GM12874 (cell line): ENCODE results near the gene TGFBR3.

ENCODE experiments used
- TF ChIP-seq, protein P1 (sequence below): IDR thresholded peaks from 2 replicates; pipeline ENCODE4 v1.5.1; 2011; ENCODE audit warnings: low read depth, mild to moderate bottlenecking, control low read depth, low read length, moderate library complexity; ENCODE audit not compliant: insufficient read depth

Gene TGFBR3

DNA sequence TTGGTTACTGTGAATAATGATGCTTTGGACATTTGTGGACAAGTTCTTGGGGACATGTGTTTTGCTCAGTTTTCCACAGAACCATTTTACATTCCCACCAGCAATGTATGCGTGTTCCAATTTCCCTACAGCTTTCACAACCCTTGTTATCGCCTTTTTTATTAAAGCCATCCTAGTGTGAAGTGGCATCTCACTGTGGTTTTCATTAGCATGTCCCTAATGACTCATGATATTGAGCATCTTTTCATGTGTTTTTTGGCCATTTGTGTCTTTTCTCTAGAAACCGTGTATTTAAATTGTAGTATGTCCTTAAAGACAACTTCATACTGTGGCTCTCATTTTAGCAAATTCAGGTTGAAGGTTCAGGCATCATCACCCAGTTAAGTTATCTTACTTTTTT, 132.1 kb downstream of the TGFBR3 start:
- TF ChIP-seq, protein P1, sequence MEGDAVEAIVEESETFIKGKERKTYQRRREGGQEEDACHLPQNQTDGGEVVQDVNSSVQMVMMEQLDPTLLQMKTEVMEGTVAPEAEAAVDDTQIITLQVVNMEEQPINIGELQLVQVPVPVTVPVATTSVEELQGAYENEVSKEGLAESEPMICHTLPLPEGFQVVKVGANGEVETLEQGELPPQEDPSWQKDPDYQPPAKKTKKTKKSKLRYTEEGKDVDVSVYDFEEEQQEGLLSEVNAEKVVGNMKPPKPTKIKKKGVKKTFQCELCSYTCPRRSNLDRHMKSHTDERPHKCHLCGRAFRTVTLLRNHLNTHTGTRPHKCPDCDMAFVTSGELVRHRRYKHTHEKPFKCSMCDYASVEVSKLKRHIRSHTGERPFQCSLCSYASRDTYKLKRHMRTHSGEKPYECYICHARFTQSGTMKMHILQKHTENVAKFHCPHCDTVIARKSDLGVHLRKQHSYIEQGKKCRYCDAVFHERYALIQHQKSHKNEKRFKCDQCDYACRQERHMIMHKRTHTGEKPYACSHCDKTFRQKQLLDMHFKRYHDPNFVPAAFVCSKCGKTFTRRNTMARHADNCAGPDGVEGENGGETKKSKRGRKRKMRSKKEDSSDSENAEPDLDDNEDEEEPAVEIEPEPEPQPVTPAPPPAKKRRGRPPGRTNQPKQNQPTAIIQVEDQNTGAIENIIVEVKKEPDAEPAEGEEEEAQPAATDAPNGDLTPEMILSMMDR = no peak

DNA sequence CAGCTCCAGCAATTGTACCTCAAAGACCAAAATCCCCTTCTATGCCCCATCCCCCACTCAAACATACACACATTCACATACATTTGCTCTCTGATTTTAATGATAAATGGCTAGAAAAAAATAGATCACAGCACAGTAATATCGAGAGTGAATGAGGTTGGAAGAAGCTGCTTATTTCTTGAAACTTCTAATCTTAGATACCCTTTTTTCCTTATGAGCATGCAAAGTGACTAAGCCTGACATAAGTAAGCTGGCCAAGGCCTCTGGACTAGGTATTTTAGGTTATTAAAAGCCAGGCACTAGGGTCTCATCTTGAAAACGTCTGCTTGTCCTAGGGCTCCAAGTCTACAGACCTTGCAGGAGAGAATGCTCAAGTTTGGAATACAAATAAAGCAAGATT, 133.6 kb downstream of the TGFBR3 start:
- TF ChIP-seq, protein P1 = no peak

DNA sequence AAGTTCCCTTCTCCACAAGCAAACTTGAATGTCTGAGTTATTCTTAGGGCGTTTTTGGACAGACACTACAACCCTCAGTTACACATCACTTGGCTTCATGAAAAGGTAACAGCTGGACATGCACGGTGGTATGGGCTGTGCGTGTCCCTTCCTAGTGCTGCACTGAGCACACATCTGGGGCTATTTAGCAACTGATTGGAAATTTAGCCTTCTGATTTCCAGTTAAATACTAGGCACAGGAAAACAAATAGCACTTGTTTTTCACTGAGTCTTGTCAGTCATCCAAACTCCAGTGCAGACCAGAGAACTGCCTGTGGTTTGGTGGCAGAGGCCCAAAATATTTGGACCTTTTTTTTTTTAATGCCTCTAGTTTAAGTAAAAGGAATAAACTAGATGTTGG, 134.7 kb downstream of the TGFBR3 start:
- TF ChIP-seq, protein P1 = no peak

DNA sequence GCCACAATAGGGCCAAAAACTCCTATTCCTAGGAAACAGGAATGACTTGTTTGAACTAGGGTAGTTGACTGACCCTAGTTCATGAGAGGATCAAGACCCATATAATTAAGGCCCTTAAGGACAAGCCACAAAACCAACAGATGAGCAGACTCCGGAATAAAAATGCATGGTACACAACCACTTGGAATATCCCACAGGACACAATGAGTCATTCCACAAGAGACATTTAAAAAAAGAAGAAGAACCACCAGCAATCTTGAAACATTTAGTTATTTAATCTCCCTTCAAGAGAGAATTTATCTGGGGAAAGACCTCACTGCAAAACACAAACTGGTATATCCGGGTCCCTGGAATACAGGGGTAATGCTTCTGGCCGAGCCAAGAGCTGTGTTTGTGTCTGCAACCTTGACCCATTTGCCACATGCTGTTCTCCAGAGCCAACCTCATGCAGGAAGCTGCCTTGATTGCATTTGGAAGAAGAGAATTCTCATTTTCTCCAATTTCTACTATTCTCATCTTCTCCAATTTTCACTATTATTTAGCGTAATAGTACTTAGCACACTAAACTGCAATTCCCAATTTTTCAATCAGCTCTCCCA, 135.5 kb downstream of the TGFBR3 start:
- TF ChIP-seq, protein P1 = no peak

DNA sequence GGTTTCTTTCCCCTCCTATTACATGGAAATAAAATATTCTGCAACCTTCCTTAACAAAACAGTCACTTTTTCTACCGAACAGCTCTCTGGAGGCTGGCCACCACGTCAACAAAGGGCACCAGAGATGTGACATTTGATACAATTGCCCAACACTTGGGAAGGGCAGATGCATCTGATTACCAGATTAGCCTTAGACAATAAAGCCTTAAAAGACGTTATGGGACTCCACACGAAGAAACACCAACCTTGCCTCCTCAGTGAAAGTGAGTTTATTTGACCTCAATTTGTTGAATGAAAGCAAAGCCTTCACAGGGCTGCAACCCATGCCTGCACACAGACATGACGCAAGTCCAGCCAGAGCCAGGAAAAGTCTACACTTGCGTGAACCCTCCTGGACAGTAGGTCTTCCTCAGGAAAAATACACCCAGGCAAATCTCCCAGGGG, 136.1 kb downstream of the TGFBR3 start:
- TF ChIP-seq, protein P1 = no peak

DNA sequence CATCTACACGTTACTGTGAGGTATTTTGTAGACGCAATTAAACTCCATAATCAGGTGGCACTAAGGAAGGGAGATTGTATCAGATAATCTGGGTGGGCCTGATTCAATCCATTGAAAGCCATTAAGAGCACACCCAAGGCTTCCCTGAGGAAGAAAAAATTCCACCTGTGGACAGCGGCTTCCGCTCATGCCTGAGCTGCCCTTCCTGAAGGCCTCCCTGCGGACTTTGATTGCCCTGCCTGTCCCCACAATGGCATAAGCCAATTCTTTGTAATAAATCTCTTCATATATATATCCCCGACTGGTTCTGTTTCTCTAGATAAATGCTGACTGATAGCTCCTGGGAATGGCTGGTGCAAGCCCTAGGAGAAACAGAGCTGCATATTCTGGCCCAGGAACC, 138.3 kb downstream of the TGFBR3 start:
- TF ChIP-seq, protein P1 = no peak

DNA sequence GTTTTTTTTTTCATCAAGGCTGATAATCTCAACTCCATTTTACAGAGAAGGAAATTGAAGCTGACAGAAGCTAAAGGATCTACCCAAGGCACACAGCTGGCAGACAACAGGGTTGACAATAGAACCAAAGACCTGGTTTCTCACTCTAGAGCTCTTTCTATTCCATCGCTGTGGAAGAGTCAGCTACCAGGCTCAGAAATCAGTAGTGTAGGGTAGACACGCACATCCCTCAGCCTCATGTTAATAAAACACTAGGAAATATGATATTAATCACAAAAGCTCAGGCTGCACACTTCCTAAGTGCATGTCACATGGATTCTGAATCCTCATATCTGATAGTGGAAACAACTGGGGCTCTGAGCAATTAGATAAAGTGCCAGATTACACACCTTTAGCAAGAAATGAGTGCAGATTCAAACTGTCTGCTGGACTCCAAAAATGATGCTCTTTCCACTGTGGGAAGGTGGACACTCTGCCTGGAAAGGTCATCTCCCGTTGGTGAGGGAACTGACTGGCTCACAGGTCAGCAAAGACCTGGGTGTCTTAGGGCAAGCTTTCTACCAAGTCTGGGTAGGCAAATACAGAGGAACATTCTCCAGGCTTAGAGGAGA, 139.1 kb downstream of the TGFBR3 start:
- TF ChIP-seq, protein P1 = no peak
